Keratinocyte (primary cell): ENCODE measurements around the gene BRF1. TPM values are rescaled to one million over a fixed set of nuclear protein-coding genes. Genes with fewer than 3 reads are reported as not detected.

Experiments
- DNase-seq: peaks from one replicate; pipeline ENCODE4 v3.0.0-alpha.2; 2011; ENCODE audit warnings: low read depth, missing footprints, low spot score
- FAIRE-seq: peaks from 2 replicates; lab custom pipeline; 2011; peaks lifted over from hg19 to GRCh38; lab: Jason Lieb, UNC
- H2AFZ ChIP-seq: 2 replicates; pipeline ENCODE4 v1.6.0; 2012; ENCODE audit warnings: low read length, control low read depth, inconsistent platforms; ENCODE audit not compliant: control insufficient read depth
- H3K27ac ChIP-seq: 2 replicates; pipeline ENCODE4 v1.5.1; 2011; ENCODE audit warnings: low read length; ENCODE audit not compliant: control insufficient read depth, insufficient read depth
- H3K27me3 ChIP-seq: 3 replicates; pipeline ENCODE4 v1.6.0; 2011; ENCODE audit warnings: low read length; ENCODE audit not compliant: control insufficient read depth, insufficient read depth; ENCODE audit errors: extremely low read depth
- H3K36me3 ChIP-seq, 2 experiments: 2 replicates in 1 of 2; 3 replicates in 1 of 2; pipeline ENCODE4 v1.5.1; 2011; ENCODE audit warnings: low read length in 2 of 2, mild to moderate bottlenecking in 1 of 2; ENCODE audit not compliant: control insufficient read depth in 2 of 2, insufficient read depth in 2 of 2; ENCODE audit errors: extremely low read depth in 1 of 2
- H3K4me1 ChIP-seq: 3 replicates; pipeline ENCODE4 v1.5.1; 2011; ENCODE audit warnings: low read length; ENCODE audit not compliant: control insufficient read depth, insufficient read depth; ENCODE audit errors: extremely low read depth
- H3K4me2 ChIP-seq: 3 replicates; pipeline ENCODE4 v1.6.0; 2011; ENCODE audit warnings: low read depth, low read length; ENCODE audit not compliant: control insufficient read depth, insufficient read depth; ENCODE audit errors: extremely low read depth
- H3K4me3 ChIP-seq, 3 experiments: fragments of 200-600 bp in 1 of 3; sonication (generic) in 1 of 3; 2 replicates in 2 of 3; 3 replicates in 1 of 3; pipeline ENCODE4 v1.5.1; 2011 to 2016; ENCODE audit warnings: low read length in 3 of 3, mild to moderate bottlenecking in 3 of 3, control low read depth in 2 of 3, inconsistent platforms in 1 of 3, low read depth in 1 of 3, mixed read lengths in 1 of 3, mixed run types in 1 of 3, moderate library complexity in 1 of 3; ENCODE audit not compliant: control insufficient read depth in 2 of 3, insufficient read depth in 2 of 3; ENCODE audit errors: extremely low read depth in 1 of 3
- H3K79me2 ChIP-seq: 2 replicates; pipeline ENCODE4 v1.6.0; 2012; ENCODE audit warnings: low read length; ENCODE audit not compliant: control insufficient read depth, insufficient read depth
- H3K9ac ChIP-seq: 3 replicates; pipeline ENCODE4 v1.6.0; 2011; ENCODE audit warnings: low read length; ENCODE audit not compliant: control insufficient read depth, insufficient read depth; ENCODE audit errors: extremely low read depth
- H3K9me1 ChIP-seq: 3 replicates; pipeline ENCODE4 v1.6.0; 2011; ENCODE audit warnings: low read length; ENCODE audit not compliant: control insufficient read depth, insufficient read depth; ENCODE audit errors: extremely low read depth
- H3K9me3 ChIP-seq: 2 replicates; pipeline ENCODE4 v1.5.1; 2012; ENCODE audit warnings: low read depth, low read length; ENCODE audit not compliant: control insufficient read depth
- H4K20me1 ChIP-seq: 3 replicates; pipeline ENCODE4 v1.6.0; 2011; ENCODE audit warnings: low read length; ENCODE audit not compliant: control insufficient read depth, insufficient read depth; ENCODE audit errors: extremely low read depth
- CTCF ChIP-seq, 3 experiments: IDR thresholded peaks in 1 of 3; conservative IDR thresholded peaks in 1 of 3; optimal IDR thresholded peaks in 1 of 3; 2 replicates in 2 of 3; 3 replicates in 1 of 3; pipeline versions ENCODE3 to v1.5.1; 2011; ENCODE audit warnings: low read length in 3 of 3, mild to moderate bottlenecking in 3 of 3, moderate library complexity in 2 of 3, control low read depth in 1 of 3, inconsistent platforms in 1 of 3; ENCODE audit not compliant: insufficient read depth in 2 of 3; ENCODE audit errors: extremely low read depth in 1 of 3
- EZH2 ChIP-seq: IDR thresholded peaks from one replicate; pipeline ENCODE4 v1.6.1; 2012; ENCODE audit warnings: inconsistent platforms, mild to moderate bottlenecking, low read length, moderate library complexity
- dilution Hi-C: fragments of 300-500 bp; cut with MboI; formaldehyde crosslinking; loops from one replicate; pipeline ENCODE4 v1.7.0; 2020; ENCODE audit warnings: low sequenced_read_pairs; ENCODE audit not compliant: extremely low pct_ligation_motif_present
- polyA plus RNA-seq, 5 experiments: library from polyadenylated mRNA; depleted of rRNA in 3 of 5; stranded (reverse) in 3 of 5; stranded (forward) in 1 of 5; unstranded in 1 of 5; fragments of >200 nt; gene quantifications; 1 replicate in 1 of 5; 2 replicates in 3 of 5; 3 replicates in 1 of 5; pipeline versions ENCODE4 v1.2.1 to v1.2.3, GENCODE V29; 2011 to 2012; ENCODE audit warnings: missing spikeins in 2 of 5, low read depth in 1 of 5, low replicate concordance in 1 of 5

BRF1 gene
- polyA plus RNA-seq, 1 donor (not counting 4 experiments of a cell fraction or from before 2014, with no cell fraction given), result 6.5 TPM

- Histone ChIP-seq H3K9ac (no peak overlapping the region), H3K4me1 (peaks cover 14% of the 10 kb centered on the region), H4K20me1 (no peaks in the 10 kb centered on the region), H2AFZ (no peak overlapping the region), H3K27me3 (no peaks in the 10 kb centered on the region), H3K36me3 (no peaks in the 10 kb centered on the region), H3K9me1 (no peaks in the 10 kb centered on the region), H3K9me3 (no peaks in the 10 kb centered on the region), H3K27ac (no peak overlapping the region), H3K79me2 (peaks cover 25% of the 10 kb centered on the region), H3K4me2 (peak overlapping the region; percentile 95), H3K4me3 (peak overlapping the region; percentile 62 to 80 (median 72))
- dilution Hi-C loops, result no loop called here
- DNase-seq (no peak), FAIRE-seq (no peak)
- TF ChIP-seq EZH2 (no peak), CTCF (optimal IDR thresholded peaks at IDR 0.05 in 1 of 3, IDR thresholded peaks at IDR 0.05 in 1 of 3, conservative IDR thresholded peaks at IDR 0.05 in 1 of 3; ENCODE audit: extremely low read depth in 1 of 3, insufficient read depth in 2 of 3, low read length in 3 of 3) (no peak)
Observed at GRCh38 chr14:105315941-105316576, 15.3 kb upstream of the BRF1 start.

GRCh38 chr14:105315211-105315721 lies 14.5 kb upstream of the BRF1 start:
- peak overlapping the region; percentile 26 for H2AFZ ChIP-seq

More at GRCh38 chr14:105315211-105315721, 14.5 kb upstream of the BRF1 start:
- H3K4me1 ChIP-seq, result peaks cover 14% of the 10 kb centered on the region
- dilution Hi-C loops, result no loop called here
- no peak for FAIRE-seq
- H3K79me2 ChIP-seq, result peaks cover 19% of the 10 kb centered on the region
- no peaks in the 10 kb centered on the region for H3K9me3 ChIP-seq
- TF ChIP-seq CTCF (optimal IDR thresholded peaks at IDR 0.05 in 1 of 3, IDR thresholded peaks at IDR 0.05 in 1 of 3, conservative IDR thresholded peaks at IDR 0.05 in 1 of 3; ENCODE audit: extremely low read depth in 1 of 3, insufficient read depth in 2 of 3, low read length in 3 of 3) (peak in 1 of 3 experiments; percentile 8), EZH2 (no peak)
- no peaks in the 10 kb centered on the region for H4K20me1 ChIP-seq
- H3K27me3 ChIP-seq, result no peaks in the 10 kb centered on the region
- peak overlapping the region; percentile 62 to 80 (median 72) for H3K4me3 ChIP-seq
- H3K36me3 ChIP-seq, result no peaks in the 10 kb centered on the region
- H3K27ac ChIP-seq, result no peak overlapping the region
- no peak for DNase-seq
- H3K4me2 ChIP-seq, result peak overlapping the region; percentile 95
- H3K9me1 ChIP-seq, result no peaks in the 10 kb centered on the region
- H3K9ac ChIP-seq, result peak overlapping the region; percentile 47
